H1 (cell line): ENCODE data around the gene NEK10. TPM values are rescaled to one million over a fixed set of nuclear protein-coding genes. Genes with fewer than 3 reads are reported as not detected.

Experiments
- CTCF ChIA-PET: fragments of 300-600 bp; sonication (Branson Sonifier 250); formaldehyde crosslinking; loops from one replicate; lab custom pipeline; 2021; ENCODE audit not compliant: partially characterized antibody; lab: Charles Lee
- POLR2A ChIA-PET: fragments of 300-600 bp; sonication (Branson Sonifier 250); formaldehyde crosslinking; loops from one replicate; lab custom pipeline; 2021; ENCODE audit warnings: inconsistent platforms; ENCODE audit not compliant: partially characterized antibody; lab: Charles Lee
- DNase-seq, 2 experiments: peaks; one replicate each; pipeline versions ENCODE4 v3.0.0 to v3.0.0-alpha.2; 2010 to 2022; ENCODE audit warnings: low spot score in 2 of 2, low read depth in 1 of 2, mixed read lengths in 1 of 2
- FAIRE-seq: peaks from 2 replicates; lab custom pipeline; 2011; peaks lifted over from hg19 to GRCh38; lab: Jason Lieb, UNC
- H2AFZ ChIP-seq: 2 replicates; pipeline ENCODE4 v1.8.1; 2012; ENCODE audit warnings: low read length, inconsistent platforms
- H2AK5ac ChIP-seq: 2 replicates; pipeline ENCODE4 v1.6.1; 2013; ENCODE audit warnings: low read depth, low read length
- H2BK120ac ChIP-seq: replicated peaks from 2 replicates; pipeline ENCODE3; 2013; ENCODE audit warnings: low read depth, low read length, inconsistent platforms
- H2BK12ac ChIP-seq: 2 replicates; pipeline ENCODE4 v1.6.1; 2013; ENCODE audit warnings: low read depth, low read length
- H2BK15ac ChIP-seq: 2 replicates; pipeline ENCODE4 v1.6.1; 2013; ENCODE audit warnings: low read length
- H2BK20ac ChIP-seq: 2 replicates; pipeline ENCODE4 v1.6.1; 2013; ENCODE audit warnings: low read length
- H2BK5ac ChIP-seq: 2 replicates; pipeline ENCODE4 v1.6.1; 2013; ENCODE audit warnings: low read depth, low read length
- H3K14ac ChIP-seq: 2 replicates; pipeline ENCODE4 v1.6.1; 2013; ENCODE audit warnings: inconsistent platforms; ENCODE audit not compliant: insufficient read length
- H3K18ac ChIP-seq: 2 replicates; pipeline ENCODE4 v1.6.1; 2013; ENCODE audit warnings: low read length; ENCODE audit errors: extremely low read depth
- H3K23ac ChIP-seq: 2 replicates; pipeline ENCODE4 v1.6.1; 2013; ENCODE audit warnings: inconsistent platforms; ENCODE audit not compliant: insufficient read length
- H3K23me2 ChIP-seq: 2 replicates; pipeline ENCODE4 v1.6.1; 2013; ENCODE audit warnings: low read depth, low read length
- H3K27ac ChIP-seq: 2 replicates; pipeline ENCODE4 v1.6.1; 2011; ENCODE audit warnings: low read depth, low read length, inconsistent platforms
- H3K27me3 ChIP-seq, 4 experiments: replicated peaks in 1 of 4; 1 replicate in 1 of 4; 2 replicates in 3 of 4; pipeline versions ENCODE4 v1.6.1 to v1.8.1; 2011 to 2013; ENCODE audit warnings: low read length in 3 of 4, mild to moderate bottlenecking in 3 of 4, inconsistent platforms in 2 of 4, mixed read lengths in 2 of 4, moderate library complexity in 1 of 4; ENCODE audit not compliant: control insufficient read depth in 3 of 4, insufficient read depth in 3 of 4; ENCODE audit errors: extremely low read depth in 1 of 4
- H3K36me3 ChIP-seq, 4 experiments: 2 replicates each; pipeline versions ENCODE4 v1.6.1 to v1.8.1; 2011 to 2013; ENCODE audit warnings: mild to moderate bottlenecking in 4 of 4, low read length in 3 of 4, moderate library complexity in 2 of 4, control low read depth in 1 of 4, inconsistent platforms in 1 of 4; ENCODE audit not compliant: insufficient read depth in 4 of 4, control insufficient read depth in 2 of 4
- H3K4ac ChIP-seq: replicated peaks from 2 replicates; pipeline ENCODE3; 2013; ENCODE audit warnings: low read length, low read depth, mixed read lengths, inconsistent platforms; ENCODE audit not compliant: insufficient read length
- H3K4me1 ChIP-seq, 4 experiments: replicated peaks in 1 of 4; 1 replicate in 1 of 4; 2 replicates in 3 of 4; pipeline versions ENCODE4 v1.6.1 to v1.8.1; 2011 to 2013; ENCODE audit warnings: low read length in 3 of 4, inconsistent platforms in 2 of 4, mixed read lengths in 1 of 4; ENCODE audit not compliant: insufficient read depth in 4 of 4, control insufficient read depth in 3 of 4
- H3K4me2 ChIP-seq, 2 experiments: 2 replicates each; pipeline versions ENCODE4 v1.6.1 to v1.8.1; 2011 to 2013; ENCODE audit warnings: low read depth in 2 of 2, low read length in 2 of 2, control low read depth in 1 of 2, inconsistent platforms in 1 of 2, mild to moderate bottlenecking in 1 of 2; ENCODE audit not compliant: insufficient read depth in 1 of 2
- H3K4me3 ChIP-seq, 4 experiments: fragments of 200-600, 300-600 bp in 1 of 4; sonication (generic), shearing (Covaris generic), sonication (Bioruptor Twin) in 1 of 4; 2 replicates each; pipeline versions ENCODE4 v1.5.1 to v1.8.1; 2011 to 2016; ENCODE audit warnings: low read length in 4 of 4, low read depth in 3 of 4, control low read depth in 2 of 4, inconsistent platforms in 2 of 4, mild to moderate bottlenecking in 2 of 4, mixed read lengths in 1 of 4, moderate library complexity in 1 of 4; ENCODE audit not compliant: insufficient read depth in 2 of 4; ENCODE audit errors: extremely low read depth in 1 of 4
- H3K56ac ChIP-seq: replicated peaks from 2 replicates; pipeline ENCODE3; 2013; ENCODE audit warnings: low read depth, mild to moderate bottlenecking, mixed read lengths, low read length, inconsistent platforms; ENCODE audit not compliant: insufficient read length
- H3K79me1 ChIP-seq: 2 replicates; pipeline ENCODE4 v1.6.1; 2013; ENCODE audit warnings: low read depth, low read length, control low read depth
- H3K79me2 ChIP-seq, 2 experiments: 2 replicates each; pipeline versions ENCODE4 v1.6.1 to v1.8.1; 2012 to 2013; ENCODE audit warnings: low read length in 2 of 2, mild to moderate bottlenecking in 2 of 2, inconsistent platforms in 1 of 2; ENCODE audit not compliant: insufficient read depth in 2 of 2, control insufficient read depth in 1 of 2
- H3K9ac ChIP-seq, 4 experiments: replicated peaks in 1 of 4; 1 replicate in 1 of 4; 2 replicates in 3 of 4; pipeline versions ENCODE4 v1.6.1 to v1.8.1; 2011 to 2013; ENCODE audit warnings: low read depth in 3 of 4, low read length in 3 of 4, control low read depth in 2 of 4, mild to moderate bottlenecking in 2 of 4, moderate library complexity in 2 of 4, inconsistent platforms in 1 of 4; ENCODE audit errors: extremely low read depth in 1 of 4
- H3K9me3 ChIP-seq, 2 experiments: 2 replicates each; pipeline versions ENCODE4 v1.6.1 to v1.8.1; 2012 to 2013; ENCODE audit warnings: mild to moderate bottlenecking in 2 of 2, moderate library complexity in 2 of 2, control low read depth in 1 of 2, inconsistent platforms in 1 of 2, low read depth in 1 of 2, low read length in 1 of 2, mixed read lengths in 1 of 2; ENCODE audit not compliant: insufficient read depth in 2 of 2
- H4K20me1 ChIP-seq, 2 experiments: replicated peaks in 1 of 2; 2 replicates each; pipeline versions ENCODE3 to v1.8.1; 2011 to 2013; ENCODE audit warnings: inconsistent platforms in 2 of 2, low read length in 2 of 2, mild to moderate bottlenecking in 1 of 2; ENCODE audit not compliant: insufficient read depth in 2 of 2, control insufficient read depth in 1 of 2
- H4K5ac ChIP-seq: 2 replicates; pipeline ENCODE4 v1.6.1; 2013; ENCODE audit warnings: low read length, low read depth, mixed read lengths, inconsistent platforms; ENCODE audit not compliant: insufficient read length
- H4K8ac ChIP-seq: 2 replicates; pipeline ENCODE4 v1.8.0; 2013; ENCODE audit warnings: mild to moderate bottlenecking, moderate library complexity, low read length, inconsistent platforms; ENCODE audit not compliant: insufficient read depth; ENCODE audit errors: extremely low read depth
- H4K91ac ChIP-seq: replicated peaks from 2 replicates; pipeline ENCODE3; 2013; ENCODE audit warnings: low read length, mixed read lengths, inconsistent platforms; ENCODE audit not compliant: insufficient read length
- BACH1 ChIP-seq: IDR thresholded peaks from 2 replicates; pipeline ENCODE4 v1.6.1; 2012; ENCODE audit warnings: low read length, improper control_type of control experiment
- BCL11A ChIP-seq, 2 experiments: IDR thresholded peaks; one replicate each; pipeline ENCODE4 v1.6.1; 2011; ENCODE audit warnings: low read depth in 2 of 2, low read length in 2 of 2, mild to moderate bottlenecking in 2 of 2
- EP300 ChIP-seq, 2 experiments: IDR thresholded peaks; 1 replicate in 1 of 2; 2 replicates in 1 of 2; pipeline ENCODE4 v1.6.1; 2011 to 2012; ENCODE audit warnings: low read depth in 2 of 2, low read length in 2 of 2, mild to moderate bottlenecking in 2 of 2, borderline replicate concordance in 1 of 2, inconsistent platforms in 1 of 2, moderate library complexity in 1 of 2
- KDM4A ChIP-seq: IDR thresholded peaks from one replicate; pipeline ENCODE4 v1.7.1; 2012; ENCODE audit warnings: low read depth, mild to moderate bottlenecking, moderate library complexity, low read length, inconsistent platforms; ENCODE audit not compliant: severe bottlenecking
- MAX ChIP-seq: IDR thresholded peaks from 2 replicates; pipeline ENCODE4 v1.6.1; 2012; ENCODE audit warnings: inconsistent platforms
- NRF1 ChIP-seq: IDR thresholded peaks from 2 replicates; pipeline ENCODE4 v1.6.1; 2011; ENCODE audit warnings: mild to moderate bottlenecking, low read depth, low read length, improper control_type of control experiment
- PHF8 ChIP-seq: fragments of 200-600 bp; sonication (generic); conservative IDR thresholded peaks from 2 replicates; pipeline ENCODE4 v1.7.1; 2012; ENCODE audit warnings: low read depth, mild to moderate bottlenecking, inconsistent platforms, low read length, moderate library complexity
- POU5F1 ChIP-seq: IDR thresholded peaks from 2 replicates; pipeline ENCODE4 v1.6.1; 2011; ENCODE audit warnings: low read depth, mild to moderate bottlenecking, low read length, moderate library complexity
- SP1 ChIP-seq: IDR thresholded peaks from 2 replicates; pipeline ENCODE4 v1.6.1; 2011; ENCODE audit warnings: low read depth, low read length
- TCF12 ChIP-seq: IDR thresholded peaks from 2 replicates; pipeline ENCODE4 v1.6.1; 2011; ENCODE audit warnings: low read depth, mild to moderate bottlenecking, low read length
- ZNF274 ChIP-seq: IDR thresholded peaks from 2 replicates; pipeline ENCODE4 v1.7.0; 2012; ENCODE audit warnings: low read length, borderline replicate concordance; ENCODE audit errors: extremely low read depth
- polyA plus RNA-seq, 7 experiments: library from polyadenylated mRNA; depleted of rRNA in 3 of 7; stranded (reverse) in 5 of 7; unstranded in 2 of 7; fragments of >200 nt in 5 of 7; fragments of 200-250 nt in 2 of 7; gene quantifications; 1 replicate in 5 of 7; 2 replicates in 1 of 7; 4 replicates in 1 of 7; pipeline versions ENCODE4 v1.2.1 to v1.2.3, GENCODE V29; 2011 to 2013; ENCODE audit warnings: missing spikeins in 2 of 7, mixed read lengths in 2 of 7
- total RNA-seq: library from RNA; stranded (reverse); fragmentation: NEBNext Ultra II Directional; extraction: Animal tissue kit (Norgen Biotek cat#: 25700); gene quantifications from 2 replicates; pipeline ENCODE4 v1.2.1, GENCODE V29; 2021
- TF ChIP-seq, protein P1 (sequence below): IDR thresholded peaks from 2 replicates; pipeline ENCODE4 v1.6.1; 2011; ENCODE audit warnings: low read length, improper control_type of control experiment
- TF ChIP-seq, protein P2 (sequence below): IDR thresholded peaks from 2 replicates; pipeline ENCODE4 v1.6.1; 2012; ENCODE audit warnings: inconsistent platforms

The NEK10 gene
- total and polyA plus RNA-seq, 2 of the 8 experiments (the other 6 are each of a cell fraction or from before 2014, with no cell fraction given): 0.18 to 0.50 TPM

- H2BK5ac ChIP-seq: no peak overlapping the region
- CTCF ChIA-PET: interaction anchor here (0.7 to 3.3 kb wide), 21 partner anchors 14 to 896 kb away, joined by 3 to 64 read pairs (median 8); no protein-coding TSS in a partner anchor
- peaks cover 0 to 1% (median 0%) of the 10 kb centered on the region in 4 experiments; a peak in 1 of 7 replicates for H3K27me3 ChIP-seq
- H3K36me3 ChIP-seq: no peaks in the 10 kb centered on the region
- H2AK5ac ChIP-seq: no peak overlapping the region
- no peak overlapping the region for H3K23ac ChIP-seq
- no peak overlapping the region for H2BK120ac ChIP-seq
- no peak overlapping the region for H2AFZ ChIP-seq
- no peaks in the 10 kb centered on the region for H3K9me3 ChIP-seq
- no peak overlapping the region for H3K27ac ChIP-seq
- H4K20me1 ChIP-seq: no peaks in the 10 kb centered on the region
- H3K4me1 ChIP-seq: no peaks in the 10 kb centered on the region
- H3K4me2 ChIP-seq: no peak overlapping the region
- no peak overlapping the region for H3K4ac ChIP-seq
- no peaks in the 10 kb centered on the region for H3K79me2 ChIP-seq
- FAIRE-seq (no peak), DNase-seq (no peak)
- no peaks in the 10 kb centered on the region for H3K79me1 ChIP-seq
- H4K5ac ChIP-seq: no peak overlapping the region
- H2BK15ac ChIP-seq: no peak overlapping the region
- no peak overlapping the region for H3K9ac ChIP-seq
- no peaks in the 10 kb centered on the region for H3K23me2 ChIP-seq
- no peak overlapping the region for H2BK20ac ChIP-seq
- H3K18ac ChIP-seq: no peak overlapping the region
- no peak overlapping the region for H4K91ac ChIP-seq
- H2BK12ac ChIP-seq: no peak overlapping the region
- H3K14ac ChIP-seq: no peak overlapping the region
- H3K56ac ChIP-seq: no peak overlapping the region
- H4K8ac ChIP-seq: no peak overlapping the region
- POLR2A ChIA-PET: no interaction called here
- no peak overlapping the region for H3K4me3 ChIP-seq
- TF ChIP-seq MAX (no peak), ZNF274 (no peak), TCF12 (no peak), SP1 (no peak), NRF1 (no peak), EP300 (IDR thresholded peaks at IDR 0.05; ENCODE audit: borderline replicate concordance in 1 of 2, low read depth in 2 of 2, low read length in 2 of 2) (no peak), POU5F1 (no peak), BACH1 (no peak), PHF8 (no peak), KDM4A (no peak), BCL11A (IDR thresholded peaks at IDR 0.05; ENCODE audit: low read depth in 2 of 2, low read length in 2 of 2) (no peak)
- TF ChIP-seq, protein P1, sequence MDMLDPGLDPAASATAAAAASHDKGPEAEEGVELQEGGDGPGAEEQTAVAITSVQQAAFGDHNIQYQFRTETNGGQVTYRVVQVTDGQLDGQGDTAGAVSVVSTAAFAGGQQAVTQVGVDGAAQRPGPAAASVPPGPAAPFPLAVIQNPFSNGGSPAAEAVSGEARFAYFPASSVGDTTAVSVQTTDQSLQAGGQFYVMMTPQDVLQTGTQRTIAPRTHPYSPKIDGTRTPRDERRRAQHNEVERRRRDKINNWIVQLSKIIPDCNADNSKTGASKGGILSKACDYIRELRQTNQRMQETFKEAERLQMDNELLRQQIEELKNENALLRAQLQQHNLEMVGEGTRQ: no peak
- TF ChIP-seq, protein P2, sequence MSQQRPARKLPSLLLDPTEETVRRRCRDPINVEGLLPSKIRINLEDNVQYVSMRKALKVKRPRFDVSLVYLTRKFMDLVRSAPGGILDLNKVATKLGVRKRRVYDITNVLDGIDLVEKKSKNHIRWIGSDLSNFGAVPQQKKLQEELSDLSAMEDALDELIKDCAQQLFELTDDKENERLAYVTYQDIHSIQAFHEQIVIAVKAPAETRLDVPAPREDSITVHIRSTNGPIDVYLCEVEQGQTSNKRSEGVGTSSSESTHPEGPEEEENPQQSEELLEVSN: no peak
These were observed 116.5 kb downstream of the NEK10 start for GRCh38 chr3:27252646-27253045.
